Measurements from ENCODE around the gene NOTUM.

Gene NOTUM

GRCh38 chr17:81940538-81941483 lies 20.2 kb downstream of the NOTUM start:
- no peak for DNase-seq

DNA sequence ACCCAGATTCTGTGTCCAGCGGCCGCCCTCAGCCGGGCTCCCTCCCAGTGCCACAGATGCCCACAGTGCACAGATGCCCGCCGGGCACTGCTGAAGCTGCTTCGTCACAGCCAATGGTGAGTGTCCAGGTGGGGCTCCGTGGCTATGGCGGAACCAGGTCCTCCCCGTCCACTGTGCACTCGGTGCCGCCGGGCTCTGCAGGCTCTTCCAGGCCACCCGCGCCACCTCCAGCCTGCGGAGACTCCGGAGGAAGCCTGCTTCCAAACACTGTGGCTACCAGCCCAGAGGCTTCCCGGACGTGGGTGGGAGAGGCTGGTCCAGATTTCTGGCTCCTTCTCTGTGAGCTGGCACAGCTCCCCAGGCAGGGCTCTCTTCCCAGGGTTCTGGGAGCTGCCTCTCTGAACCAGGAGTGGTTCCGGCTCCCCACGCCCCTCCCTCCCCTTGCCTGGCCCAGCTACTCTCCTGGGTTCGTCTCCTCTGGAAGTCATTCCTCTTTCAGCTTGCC lies 21.1 kb downstream of the NOTUM start:
- peak in 41 of 56 donors; percentile 7 to 78 (median 42) for DNase-seq

DNA sequence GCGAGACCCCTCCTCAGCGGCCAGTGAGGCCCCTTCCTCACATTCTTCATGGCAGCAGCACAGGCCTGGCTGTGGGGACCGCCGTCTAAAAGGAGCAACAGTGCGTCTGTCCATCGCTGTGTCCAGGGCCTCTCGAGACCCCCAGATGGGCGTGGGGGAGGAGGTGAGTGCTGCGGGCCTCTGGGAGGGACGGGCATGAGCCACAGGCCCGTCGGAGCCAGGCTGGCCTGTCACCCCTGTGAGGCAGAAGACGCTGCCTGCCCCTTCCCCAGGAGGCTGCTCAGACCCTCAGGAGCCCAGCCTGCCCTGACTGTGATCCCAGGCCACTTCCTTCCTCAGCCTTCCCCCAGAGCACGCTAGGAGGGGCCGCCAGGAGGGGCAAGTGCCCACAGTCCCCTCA lies 21.8 kb downstream of the NOTUM start:
- no peak for DNase-seq

DNA sequence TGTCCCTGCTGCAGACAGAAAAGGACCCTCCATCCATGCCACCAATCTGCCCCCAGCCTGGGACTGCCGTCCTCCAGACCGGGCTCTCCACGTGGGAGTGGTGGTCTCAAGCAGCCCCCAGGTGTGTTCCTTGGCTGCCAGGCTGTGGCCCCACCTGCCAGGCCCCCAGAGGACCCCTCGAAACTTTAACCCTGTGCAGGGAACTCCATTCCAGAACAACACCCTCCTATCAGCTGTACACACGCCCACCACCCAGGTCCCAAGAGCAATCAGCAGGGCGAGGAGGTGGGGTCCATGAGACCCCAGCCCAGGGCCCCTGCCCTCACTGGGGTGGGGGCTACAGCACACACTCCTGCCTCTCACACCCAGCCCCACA lies 25.3 kb downstream of the NOTUM start:
- no peak for DNase-seq

DNA sequence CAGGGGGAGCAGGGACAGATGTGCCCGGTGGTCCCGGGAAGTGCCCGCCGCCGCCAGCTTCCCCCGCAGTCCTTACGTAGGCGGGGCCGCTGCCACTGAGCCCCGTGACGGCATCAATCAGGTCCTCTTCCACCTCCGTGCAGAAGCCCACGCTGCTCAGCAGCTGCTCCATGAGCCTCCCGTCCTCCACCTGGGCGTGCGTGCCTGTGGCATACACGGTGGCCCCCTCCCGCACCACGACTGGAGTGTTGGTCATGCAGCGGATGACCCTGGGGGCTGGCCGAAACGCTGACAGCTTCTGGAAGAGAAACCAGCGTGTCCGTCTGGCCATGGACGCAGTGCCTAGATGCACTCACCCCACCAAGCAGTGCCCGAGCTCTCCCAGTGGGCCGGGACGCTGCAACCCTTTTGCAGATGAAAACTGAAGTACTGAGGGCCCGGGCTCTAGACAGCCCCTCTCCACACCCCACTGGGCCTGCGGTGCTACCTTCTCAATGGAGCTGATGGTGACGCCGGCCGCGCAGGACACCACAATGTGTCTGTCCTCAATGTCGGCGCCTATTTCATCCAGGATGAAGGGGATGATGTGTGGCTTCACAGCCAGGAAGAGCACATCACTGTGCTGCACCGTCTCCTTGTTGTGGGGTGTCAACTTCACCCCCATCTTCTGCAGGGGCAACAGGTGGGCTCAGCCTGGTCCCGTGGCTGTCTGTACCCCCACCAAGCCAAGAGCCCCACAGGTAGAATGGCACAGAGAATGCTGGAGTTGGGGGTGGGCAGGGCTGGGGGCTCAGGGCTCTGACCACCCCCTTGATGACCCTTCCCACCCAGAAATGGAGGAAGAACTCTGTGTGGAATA lies 25.9 kb downstream of the NOTUM start:
- DNase-seq: peak in 1 of 56 donors; percentile 24

- DNase-seq: no peak
These were observed 26.8 kb downstream of the NOTUM start for GRCh38 chr17:81934098-81934757.

- no peak for DNase-seq
These were observed 27.7 kb downstream of the NOTUM start for GRCh38 chr17:81933178-81933699.

DNA sequence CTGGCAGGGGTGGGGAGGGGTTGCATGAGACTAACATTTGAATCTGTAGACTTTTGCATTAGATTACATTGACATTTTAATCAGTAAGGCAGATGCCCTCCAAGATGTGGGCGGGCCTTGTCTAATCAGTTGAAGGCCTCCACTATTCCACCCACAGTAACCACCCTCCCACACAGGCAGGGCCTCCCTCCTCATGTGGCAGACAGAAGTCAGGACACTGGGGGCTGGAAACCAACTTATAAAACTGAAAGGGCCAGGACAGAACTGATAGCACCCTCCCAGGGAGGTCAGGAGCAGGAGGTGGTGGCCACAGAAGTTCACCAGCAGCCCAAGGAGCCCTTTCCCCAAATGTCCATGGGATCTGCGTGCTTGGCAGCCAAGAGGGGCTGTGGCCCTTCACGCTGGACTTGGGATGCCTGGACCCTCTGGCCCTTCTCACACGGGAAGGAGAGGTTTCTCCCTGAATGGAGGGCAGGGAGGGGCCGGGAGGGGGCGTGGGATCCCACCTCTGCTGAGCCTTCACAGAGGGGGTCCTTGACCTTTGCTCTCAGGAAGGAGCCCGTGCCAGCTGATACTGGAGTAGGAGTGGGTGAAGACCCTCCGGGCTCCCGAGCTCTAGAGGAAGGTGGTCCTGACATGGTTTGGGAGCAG lies 28.5 kb downstream of the NOTUM start:
- no peak for DNase-seq

GRCh38 chr17:81931557-81932332 lies 29.2 kb downstream of the NOTUM start:
- DNase-seq: no peak

DNA sequence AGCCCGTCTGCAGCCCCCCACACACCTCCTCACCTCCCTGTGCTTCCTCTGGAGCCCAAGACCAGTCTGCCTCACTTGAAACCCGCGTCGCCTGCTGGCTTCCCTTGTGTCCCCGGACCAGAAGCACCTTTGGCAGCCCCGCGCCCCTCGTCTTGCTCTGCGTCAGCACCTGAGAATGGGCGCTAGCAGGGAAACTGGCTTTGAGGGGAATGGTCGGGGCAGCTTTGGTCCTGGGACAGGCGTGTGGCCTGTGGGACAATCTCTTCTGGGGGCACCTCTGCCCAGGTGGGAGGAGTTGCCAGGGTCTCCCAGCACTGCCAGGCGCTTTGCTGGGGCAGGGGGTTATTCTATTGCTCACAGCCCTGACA lies 29.8 kb downstream of the NOTUM start:
- DNase-seq: no peak

- DNase-seq: no peak
These were observed 30.6 kb downstream of the NOTUM start for GRCh38 chr17:81930142-81931125.

- no peak for DNase-seq
These were observed 31.5 kb downstream of the NOTUM start for GRCh38 chr17:81929253-81930141.

DNA sequence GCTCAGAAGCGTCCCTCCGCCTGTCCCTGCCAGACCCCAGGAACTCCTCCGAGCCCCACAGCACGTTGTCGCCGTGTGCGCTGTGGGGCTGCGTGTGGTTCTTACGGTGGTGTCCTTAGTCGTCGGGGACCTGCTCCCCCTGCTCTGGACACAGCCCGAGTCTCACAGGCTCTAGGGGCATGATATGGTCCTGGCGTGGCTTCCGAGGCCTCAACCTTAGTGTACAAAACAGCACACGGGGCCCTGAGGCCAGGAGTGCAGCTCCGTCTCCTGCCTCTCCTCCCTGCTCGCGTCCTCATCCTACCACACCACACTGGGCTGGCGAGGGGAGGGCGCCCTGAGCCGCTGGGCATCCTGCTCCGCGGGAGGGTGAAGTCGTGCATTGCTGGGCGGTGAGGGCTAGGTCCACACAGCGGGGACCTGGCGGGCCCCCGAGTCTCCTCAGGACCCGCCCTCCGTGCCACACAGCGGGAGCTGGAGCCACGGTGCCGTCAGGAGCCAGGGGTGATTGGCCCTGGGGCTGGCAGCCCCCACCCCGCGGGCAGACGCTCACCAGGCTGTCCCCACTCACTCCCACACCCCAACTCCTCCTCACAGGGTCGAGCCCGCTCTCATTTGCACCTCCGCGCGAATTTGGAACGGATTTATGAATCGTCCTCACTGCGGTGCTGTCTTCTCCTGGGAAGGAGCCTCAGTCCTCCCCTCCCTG lies 32.3 kb downstream of the NOTUM start:
- no peak for DNase-seq

GRCh38 chr17:81927653-81928543 lies 33.1 kb downstream of the NOTUM start, which contains the start of gene MAFG:
Gene MAFG, minus strand, starts transcription at chr17:81927735. Its CDS starts 4,550 bp downstream, at chr17:81923185.
- DNase-seq: peak in 55 of 56 donors; percentile 45 to 94 (median 84)

GRCh38 chr17:81927152-81927652 lies 33.8 kb downstream of the NOTUM start:
- DNase-seq: peak in 2 of 56 donors; percentile 58 to 60

Data from nucleus accumbens (tissue), 56 donors.